ENCODE measurements around the gene SEMA3G.

The SEMA3G gene

GRCh38 chr3:52408466-52408865, 36.4 kb downstream of the SEMA3G start:
- no peak for DNase-seq (ENCODE audit: low read depth)

DNA sequence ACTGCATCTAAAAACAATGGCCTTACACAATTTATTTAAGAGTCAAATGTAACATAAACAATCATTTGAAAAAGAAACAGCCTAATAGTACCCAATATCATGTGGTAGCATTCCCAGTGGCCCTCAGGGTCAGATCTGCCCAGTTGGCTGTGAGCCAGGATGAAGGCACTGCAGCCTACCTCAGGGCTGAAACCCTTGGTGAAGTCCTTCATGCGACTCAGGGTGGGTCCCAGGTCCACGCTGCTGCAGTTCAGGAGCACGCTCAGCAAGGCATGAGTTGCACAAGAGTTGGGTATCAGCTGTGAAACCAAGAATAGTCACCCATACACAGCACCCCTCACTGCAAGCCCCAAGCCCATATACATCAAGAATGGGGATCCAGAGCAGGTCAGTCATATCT, 37.1 kb downstream of the SEMA3G start:
- DNase-seq (ENCODE audit: low read depth): no peak

DNA sequence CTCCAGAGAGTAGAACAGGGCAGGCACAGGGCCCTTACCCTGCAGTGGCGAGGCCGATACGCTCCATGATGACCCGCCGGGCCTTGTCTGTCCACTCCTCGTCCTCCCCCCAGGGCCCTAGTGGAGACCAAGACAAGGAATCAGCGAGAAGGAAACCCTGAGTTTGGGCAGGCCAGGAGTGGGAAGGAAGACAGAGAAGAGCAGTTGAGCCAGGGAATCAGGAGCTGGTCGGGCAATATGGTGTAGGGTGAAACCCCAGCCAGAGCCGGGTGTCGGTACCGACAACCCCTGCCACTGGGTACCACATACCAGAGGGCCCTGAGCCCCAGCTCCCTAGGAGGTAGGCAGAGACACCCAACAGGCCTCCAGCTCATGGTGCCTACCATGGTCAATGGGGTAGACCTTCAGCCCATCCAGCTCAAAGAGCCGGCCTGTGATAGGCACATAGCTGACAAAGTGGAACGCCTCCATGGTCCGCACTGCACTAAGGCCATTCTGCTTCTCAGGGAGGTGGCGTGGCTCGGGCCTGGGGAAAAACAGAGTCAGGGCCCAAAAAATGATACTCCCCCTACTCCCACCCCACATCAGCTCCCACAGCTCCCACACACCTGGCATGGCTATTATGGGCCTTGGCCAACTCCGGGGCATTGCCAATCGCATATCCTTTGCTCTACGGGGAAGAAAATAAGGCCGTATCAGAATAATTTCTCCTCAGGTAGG, 38.0 kb downstream of the SEMA3G start:
- no peak for DNase-seq (ENCODE audit: low read depth)

- no peak for DNase-seq (ENCODE audit: low read depth)
Measured at GRCh38 chr3:52406231-52406661, 38.7 kb downstream of the SEMA3G start.

GRCh38 chr3:52405601-52406110, 39.2 kb downstream of the SEMA3G start:
- DNase-seq (ENCODE audit: low read depth): no peak

GRCh38 chr3:52405066-52405465, 39.8 kb downstream of the SEMA3G start:
- no peak for DNase-seq (ENCODE audit: low read depth)

DNA sequence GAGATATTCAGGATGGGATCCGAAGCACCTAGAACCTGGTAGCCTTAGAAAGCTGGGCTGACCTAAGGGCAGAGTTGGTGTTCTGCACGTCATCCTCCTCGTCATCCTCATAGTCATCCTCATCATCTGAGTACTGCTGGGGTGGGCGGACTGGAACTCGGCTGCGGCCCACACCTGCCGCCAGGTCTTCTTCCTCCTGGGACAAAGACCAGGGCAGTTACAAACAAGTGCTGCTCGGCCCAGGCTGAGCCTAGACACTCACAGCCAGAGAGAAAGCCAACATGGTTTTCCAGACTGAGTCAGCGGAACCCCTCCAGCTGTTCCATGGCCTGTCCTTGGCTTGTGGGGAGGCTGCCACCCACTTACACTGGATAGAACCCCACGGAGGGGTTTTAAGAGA, 40.5 kb downstream of the SEMA3G start:
- no peak for DNase-seq (ENCODE audit: low read depth)

GRCh38 chr3:52403955-52404354, 40.9 kb downstream of the SEMA3G start:
- DNase-seq (ENCODE audit: low read depth): no peak

DNA sequence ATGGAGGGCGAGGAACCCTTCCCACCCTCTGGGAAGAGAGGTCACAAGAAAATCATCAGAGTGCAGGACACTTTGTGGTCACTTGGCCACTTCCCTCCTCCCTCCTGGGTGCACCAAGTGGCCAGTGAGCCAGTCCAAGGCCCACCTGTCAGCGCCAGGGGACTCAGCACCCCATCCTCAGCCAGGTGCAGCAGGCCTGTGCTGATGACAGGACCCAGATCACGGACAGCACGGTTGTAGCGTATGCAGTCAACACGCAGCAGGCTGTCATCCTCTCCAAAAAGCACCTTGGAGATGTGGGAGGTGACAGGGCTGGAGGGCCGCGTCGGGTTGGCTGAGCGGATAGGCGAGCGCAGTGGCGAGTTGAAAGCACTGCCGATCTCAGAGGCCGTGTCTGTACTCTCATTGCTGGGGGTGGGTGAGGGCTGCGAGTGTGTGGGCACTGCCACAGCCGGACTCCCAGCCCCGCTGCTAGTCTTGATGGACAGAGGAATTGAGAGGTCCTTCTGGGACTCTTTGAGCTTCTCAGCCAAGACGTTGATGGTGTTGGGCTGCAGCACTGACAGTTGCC, 41.5 kb downstream of the SEMA3G start:
- DNase-seq (ENCODE audit: low read depth): no peak

DNA sequence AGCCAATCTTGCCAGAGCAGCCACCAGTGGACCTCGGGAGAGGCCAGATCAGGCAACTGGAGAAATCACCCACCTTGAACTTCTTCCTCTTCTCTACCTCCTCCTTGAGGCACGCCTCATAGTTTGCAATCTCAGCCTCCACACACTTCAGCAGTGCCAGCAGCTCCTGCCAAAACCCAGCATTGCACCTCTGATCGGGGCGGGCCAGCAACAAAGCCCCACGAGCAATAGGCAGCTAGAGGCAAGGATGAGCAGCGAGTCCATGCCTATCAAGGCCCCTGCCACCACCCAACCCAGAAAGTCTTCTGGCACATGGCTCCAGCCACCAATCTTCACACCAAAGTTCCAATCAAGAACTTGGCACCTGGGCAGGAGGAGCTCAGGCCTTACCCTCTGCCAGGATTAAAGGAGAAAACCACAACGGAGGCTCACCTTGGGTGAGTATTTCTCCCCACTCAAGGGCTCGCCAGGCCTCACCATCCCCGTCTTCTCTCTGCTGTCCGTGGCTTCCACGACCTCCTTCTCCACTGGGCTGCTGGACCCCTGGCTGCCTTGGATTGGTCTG, 42.1 kb downstream of the SEMA3G start:
- DNase-seq (ENCODE audit: low read depth): no peak

DNA sequence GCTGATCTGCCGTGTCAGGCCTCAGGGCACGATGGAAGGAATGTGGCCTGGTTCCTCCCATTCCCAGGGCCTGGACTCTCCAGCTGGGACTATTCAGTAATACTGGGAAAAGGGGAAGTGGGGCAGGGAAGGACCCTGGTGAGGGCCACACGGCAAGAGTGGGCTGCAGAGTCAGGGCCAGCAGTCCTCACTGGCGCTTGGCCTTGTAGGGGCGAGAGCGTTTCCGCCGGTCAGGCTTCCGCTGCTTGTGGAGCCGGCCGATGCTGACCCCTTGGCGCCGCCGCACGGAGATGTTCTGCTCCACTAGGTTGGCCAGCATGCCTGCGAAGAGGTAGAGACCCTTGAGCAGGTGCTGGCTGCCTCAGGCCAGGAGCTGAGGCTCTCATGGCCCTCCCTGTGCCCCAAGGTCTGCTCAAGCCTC, 42.8 kb downstream of the SEMA3G start:
- no peak for DNase-seq (ENCODE audit: low read depth)

- DNase-seq (ENCODE audit: low read depth): no peak
Measured at GRCh38 chr3:52401551-52401950, 43.4 kb downstream of the SEMA3G start.

GRCh38 chr3:52401021-52401420, 43.9 kb downstream of the SEMA3G start:
- no peak for DNase-seq (ENCODE audit: low read depth)

DNA sequence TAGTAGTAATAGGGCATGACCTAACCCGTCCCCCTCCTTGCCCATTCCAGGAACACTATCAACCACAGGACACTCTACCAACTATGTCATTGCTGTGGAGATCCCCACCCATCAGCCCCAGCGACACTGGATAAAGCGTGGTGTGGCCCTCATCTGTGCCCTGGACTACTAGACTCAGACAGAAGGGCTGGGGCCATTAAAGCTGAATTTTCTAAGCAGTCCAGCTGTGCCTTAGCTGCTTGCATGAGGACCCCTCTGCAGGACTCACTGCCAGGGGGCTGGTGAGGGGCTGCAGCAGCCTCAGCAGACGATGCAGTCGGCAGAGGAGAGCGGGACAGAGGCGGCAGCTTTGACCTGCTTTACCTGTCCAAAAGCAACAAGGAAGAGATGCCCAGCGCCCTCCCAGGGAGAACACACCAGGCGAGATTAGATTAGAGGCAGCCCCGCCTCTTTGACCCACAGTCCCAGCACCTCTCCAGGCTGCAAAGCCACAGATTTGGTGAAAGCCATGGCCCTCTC, 44.6 kb downstream of the SEMA3G start:
- no peak for DNase-seq (ENCODE audit: low read depth)

DNA sequence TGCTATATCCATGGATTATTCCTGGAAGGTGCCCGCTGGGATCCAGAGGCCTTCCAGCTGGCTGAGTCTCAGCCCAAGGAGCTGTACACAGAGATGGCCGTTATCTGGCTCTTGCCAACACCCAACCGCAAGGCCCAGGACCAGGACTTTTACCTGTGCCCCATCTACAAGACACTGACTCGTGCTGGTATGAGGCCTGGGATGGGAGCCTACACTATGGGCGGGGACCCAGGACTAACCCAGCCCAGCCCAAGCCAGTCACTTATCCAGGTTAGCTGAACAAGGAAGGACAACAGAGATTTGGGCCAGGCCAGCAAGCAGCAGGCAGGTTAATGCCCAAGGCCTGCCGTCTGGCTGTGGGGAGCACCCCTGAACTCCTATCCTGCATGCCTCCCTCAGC, 45.3 kb downstream of the SEMA3G start:
- DNase-seq (ENCODE audit: low read depth): no peak

- no peak for DNase-seq (ENCODE audit: low read depth)
Measured at GRCh38 chr3:52399131-52399530, 45.8 kb downstream of the SEMA3G start.

GRCh38 chr3:52398670-52399081, 46.2 kb downstream of the SEMA3G start:
- DNase-seq (ENCODE audit: low read depth): no peak

DNA sequence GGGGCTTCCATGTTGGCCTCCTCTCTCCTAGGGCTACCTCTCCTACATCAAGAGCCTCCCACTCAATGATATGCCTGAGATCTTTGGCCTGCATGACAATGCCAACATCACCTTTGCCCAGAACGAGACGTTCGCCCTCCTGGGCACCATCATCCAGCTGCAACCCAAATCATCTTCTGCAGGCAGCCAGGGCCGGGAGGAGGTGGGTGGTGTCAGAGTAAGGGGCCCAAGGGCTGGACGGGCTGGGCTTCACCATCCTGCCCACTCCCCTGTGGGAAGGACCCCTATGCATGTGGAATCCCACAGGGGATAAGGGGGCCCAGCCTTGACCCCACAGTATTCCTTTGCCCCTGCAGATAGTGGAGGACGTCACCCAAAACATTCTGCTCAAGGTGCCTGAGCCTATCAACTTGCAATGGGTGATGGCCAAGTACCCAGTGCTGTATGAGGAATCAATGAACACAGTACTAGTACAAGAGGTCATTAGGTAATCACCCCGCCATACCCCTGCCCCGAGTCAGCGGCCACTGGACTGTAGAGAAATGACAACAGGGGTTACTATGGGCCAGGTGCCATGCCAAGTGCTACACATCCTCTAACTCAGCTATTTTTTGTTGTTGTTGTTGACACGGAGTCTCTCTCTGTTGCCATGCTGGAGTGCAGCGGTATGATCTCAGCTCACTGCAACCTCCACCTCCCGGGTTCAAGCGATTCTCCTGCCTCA, 47.1 kb downstream of the SEMA3G start:
- DNase-seq (ENCODE audit: low read depth): no peak

- DNase-seq (ENCODE audit: low read depth): no peak
Measured at GRCh38 chr3:52396907-52397591, 47.9 kb downstream of the SEMA3G start.

GRCh38 chr3:52396011-52396906, 48.6 kb downstream of the SEMA3G start:
- DNase-seq (ENCODE audit: low read depth): no peak

GRCh38 chr3:52395503-52395865, 49.4 kb downstream of the SEMA3G start:
- DNase-seq (ENCODE audit: low read depth): no peak
